Glomerular endothelial cell (primary cell): ENCODE measurements around the gene TMPRSS13. TPM values are rescaled to one million over a fixed set of nuclear protein-coding genes. Genes with fewer than 3 reads are reported as not detected.
"Not testable (repeated sequence)": the region's sequence is repeated elsewhere in the genome, so short reads cannot be mapped to it uniquely, and the experiment has no call there.

Experiments
- DNase-seq: peaks from one replicate; pipeline ENCODE4 v3.0.0-alpha.2; 2011; ENCODE audit warnings: low read depth, low spot score; ENCODE audit errors: extremely low read depth
- total RNA-seq: library from RNA; depleted of rRNA; stranded (reverse); fragments of >200 nt; gene quantifications from 2 replicates; pipeline ENCODE4 v1.2.3, GENCODE V29; 2015

TMPRSS13 gene
- total RNA-seq, 1 donor from 2014 or later = 0.06 TPM

GRCh38 chr11:117931331-117931950 lies 2.2 kb upstream of the TMPRSS13 start:
- DNase-seq = no peak

GRCh38 chr11:117930668-117931330 lies 1.6 kb upstream of the TMPRSS13 start:
- DNase-seq = no peak

- DNase-seq = no peak
Observed at GRCh38 chr11:117929916-117930570, 841 bp upstream of the TMPRSS13 start.

GRCh38 chr11:117928446-117929141 lies 608 bp downstream of the TMPRSS13 start:
- DNase-seq = no peak

- DNase-seq = no peak
Observed at GRCh38 chr11:117927926-117928325, 1.3 kb downstream of the TMPRSS13 start.

- not testable (repeated sequence) for DNase-seq
Observed at GRCh38 chr11:117926166-117926565, 3.0 kb downstream of the TMPRSS13 start.

GRCh38 chr11:117925198-117925925 lies 3.8 kb downstream of the TMPRSS13 start:
- no peak for DNase-seq

GRCh38 chr11:117924631-117925170 lies 4.5 kb downstream of the TMPRSS13 start:
- no peak for DNase-seq

- DNase-seq = no peak
Observed at GRCh38 chr11:117923773-117924172, 5.4 kb downstream of the TMPRSS13 start.

- DNase-seq = no peak
Observed at GRCh38 chr11:117923275-117923674, 5.9 kb downstream of the TMPRSS13 start.

GRCh38 chr11:117921893-117922292 lies 7.3 kb downstream of the TMPRSS13 start:
- DNase-seq = no peak

GRCh38 chr11:117921456-117921855 lies 7.7 kb downstream of the TMPRSS13 start:
- no peak for DNase-seq

- DNase-seq = no peak
Observed at GRCh38 chr11:117919781-117920221, 9.4 kb downstream of the TMPRSS13 start.

GRCh38 chr11:117919341-117919740 lies 9.9 kb downstream of the TMPRSS13 start:
- DNase-seq = no peak

- DNase-seq = no peak
Observed at GRCh38 chr11:117918366-117919255, 10.6 kb downstream of the TMPRSS13 start.

- DNase-seq = no peak
Observed at GRCh38 chr11:117917591-117918151, 11.5 kb downstream of the TMPRSS13 start.

GRCh38 chr11:117916956-117917355 lies 12.2 kb downstream of the TMPRSS13 start:
- DNase-seq = no peak

- DNase-seq = no peak
Observed at GRCh38 chr11:117915672-117916235, 13.4 kb downstream of the TMPRSS13 start.
